Astrocyte of the cerebellum (primary cell): ENCODE results near the gene TPO.

Experiments used
- DNase-seq: peaks from one replicate; pipeline ENCODE4 v3.0.0-alpha.2; 2011; ENCODE audit warnings: low read depth
- H3K4me3 ChIP-seq: 2 replicates; pipeline ENCODE4 v1.5.1; 2011; ENCODE audit warnings: mild to moderate bottlenecking, low read depth, low read length, moderate library complexity
- in situ Hi-C: cut with HindIII; loops from 2 replicates; pipeline ENCODE4 v1.10.0; 2017; ENCODE audit warnings: low sequenced_read_pairs
- TF ChIP-seq, protein P1 (sequence below): IDR thresholded peaks from 2 replicates; pipeline ENCODE4 v1.5.1; 2012; ENCODE audit warnings: low read length, low read depth, moderate library complexity, mild to moderate bottlenecking; ENCODE audit errors: missing control alignments

Gene TPO

DNA sequence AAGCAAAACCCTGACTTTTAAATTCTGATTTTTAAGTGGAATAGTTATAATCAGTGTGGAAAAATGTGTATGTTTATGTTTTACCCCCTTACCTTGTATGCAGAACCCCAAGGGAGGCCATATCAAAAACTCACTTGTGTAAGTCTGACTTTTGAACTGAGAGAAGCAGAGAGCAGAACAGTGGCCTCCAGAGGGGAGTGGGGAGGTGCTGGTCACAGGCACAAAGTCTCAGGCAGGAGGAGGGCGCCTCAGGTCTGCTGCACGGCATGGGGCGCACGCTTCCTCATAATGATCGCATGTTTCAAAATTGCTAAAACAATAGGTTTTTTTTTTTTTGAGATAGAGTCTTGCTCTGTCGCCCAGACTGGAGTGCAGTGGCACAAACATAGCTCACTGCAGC lies 127.8 kb downstream of the TPO start:
- no peak for DNase-seq
- H3K4me3 ChIP-seq: no peak overlapping the region
- in situ Hi-C loops: no loop called here
- TF ChIP-seq, protein P1, sequence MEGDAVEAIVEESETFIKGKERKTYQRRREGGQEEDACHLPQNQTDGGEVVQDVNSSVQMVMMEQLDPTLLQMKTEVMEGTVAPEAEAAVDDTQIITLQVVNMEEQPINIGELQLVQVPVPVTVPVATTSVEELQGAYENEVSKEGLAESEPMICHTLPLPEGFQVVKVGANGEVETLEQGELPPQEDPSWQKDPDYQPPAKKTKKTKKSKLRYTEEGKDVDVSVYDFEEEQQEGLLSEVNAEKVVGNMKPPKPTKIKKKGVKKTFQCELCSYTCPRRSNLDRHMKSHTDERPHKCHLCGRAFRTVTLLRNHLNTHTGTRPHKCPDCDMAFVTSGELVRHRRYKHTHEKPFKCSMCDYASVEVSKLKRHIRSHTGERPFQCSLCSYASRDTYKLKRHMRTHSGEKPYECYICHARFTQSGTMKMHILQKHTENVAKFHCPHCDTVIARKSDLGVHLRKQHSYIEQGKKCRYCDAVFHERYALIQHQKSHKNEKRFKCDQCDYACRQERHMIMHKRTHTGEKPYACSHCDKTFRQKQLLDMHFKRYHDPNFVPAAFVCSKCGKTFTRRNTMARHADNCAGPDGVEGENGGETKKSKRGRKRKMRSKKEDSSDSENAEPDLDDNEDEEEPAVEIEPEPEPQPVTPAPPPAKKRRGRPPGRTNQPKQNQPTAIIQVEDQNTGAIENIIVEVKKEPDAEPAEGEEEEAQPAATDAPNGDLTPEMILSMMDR: no peak

DNA sequence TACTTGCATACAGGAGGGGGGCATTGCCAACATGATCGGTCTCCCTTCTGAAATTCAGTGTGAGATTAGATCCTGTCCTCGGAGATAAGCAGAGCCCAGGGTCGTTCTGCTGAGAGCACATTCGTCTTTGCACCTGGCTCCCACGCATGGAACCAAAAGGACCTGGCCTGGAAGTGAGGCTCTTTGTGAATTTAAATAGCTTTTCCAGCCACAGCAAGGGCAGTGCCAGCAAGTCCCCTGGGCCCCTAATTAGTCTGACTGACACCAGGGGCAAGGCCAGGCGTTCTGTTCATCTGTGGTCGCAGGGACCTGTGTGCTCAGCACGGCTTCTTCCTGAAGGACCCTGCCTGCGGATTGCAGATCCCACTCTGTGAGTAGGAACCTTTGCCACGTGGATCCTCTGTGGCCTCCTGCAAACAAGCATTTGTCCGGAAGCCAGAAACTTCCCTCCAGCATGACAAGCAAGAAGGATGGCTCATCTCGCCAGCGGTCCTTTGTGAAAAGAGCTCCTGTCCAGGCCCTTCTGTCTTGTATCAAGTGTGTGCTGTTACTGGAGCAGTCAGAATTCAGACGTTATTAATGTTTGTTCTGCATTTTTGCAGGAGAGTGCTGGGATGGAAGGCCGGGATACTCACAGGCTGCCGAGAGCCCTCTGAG lies 128.7 kb downstream of the TPO start:
- TF ChIP-seq, protein P1: no peak
- no peak for DNase-seq
- no peak overlapping the region for H3K4me3 ChIP-seq
- in situ Hi-C loops: no loop called here

DNA sequence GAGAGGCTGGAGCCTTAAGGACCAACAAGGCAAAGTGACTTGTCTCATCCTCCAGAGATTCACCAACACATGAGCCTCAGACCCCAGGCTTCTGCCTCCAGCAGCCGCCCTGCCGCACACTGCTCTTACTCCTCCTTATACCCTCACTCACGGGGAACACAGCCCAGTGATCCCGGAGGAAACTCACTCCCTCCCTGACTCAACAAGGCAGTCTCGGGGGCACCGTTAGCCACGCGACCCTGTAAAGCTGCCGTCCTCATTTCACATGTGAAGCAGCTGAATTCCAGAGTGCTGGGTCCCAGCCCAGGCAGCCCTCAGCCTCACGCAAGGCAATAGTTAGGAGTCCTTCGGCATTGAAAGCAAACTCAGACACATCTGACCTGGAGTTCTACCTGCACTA lies 129.7 kb downstream of the TPO start:
- H3K4me3 ChIP-seq: no peak overlapping the region
- no peak for DNase-seq
- in situ Hi-C loops: no loop called here
- TF ChIP-seq, protein P1: no peak

DNA sequence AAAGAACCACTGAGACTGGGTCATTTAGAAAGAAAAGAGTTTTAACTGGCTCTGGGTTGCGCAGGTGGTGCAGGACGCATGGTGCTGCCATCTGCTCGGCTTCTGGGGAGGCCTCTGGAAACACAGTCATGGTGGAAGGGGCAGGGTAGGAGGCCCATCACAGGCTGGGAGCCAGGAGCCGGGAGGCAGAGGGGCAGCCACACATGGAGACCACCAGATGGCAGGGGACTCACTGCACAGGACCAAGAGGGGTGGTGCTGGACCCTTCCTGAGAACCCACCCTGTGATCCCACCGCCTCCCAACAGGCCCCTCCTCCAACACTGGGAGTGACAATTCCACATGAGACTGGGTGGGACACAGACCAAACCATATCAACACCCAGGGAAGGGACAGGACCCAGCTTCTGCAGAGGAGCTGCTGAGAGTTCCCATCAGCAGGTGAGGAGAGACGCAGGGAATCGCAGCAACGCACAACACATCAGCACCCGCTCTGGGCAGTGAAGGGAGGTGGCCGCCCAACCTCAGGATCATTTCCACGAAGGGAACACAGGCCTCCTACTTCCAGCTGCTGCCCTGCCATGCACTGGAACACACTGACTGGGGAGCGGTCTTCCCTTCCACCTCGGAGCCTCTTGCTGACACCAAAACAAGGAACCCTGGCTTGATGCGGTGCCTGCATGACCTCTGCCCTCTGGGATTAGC lies 130.7 kb downstream of the TPO start:
- TF ChIP-seq, protein P1: no peak
- in situ Hi-C loops: no loop called here
- H3K4me3 ChIP-seq: no peak overlapping the region
- DNase-seq: no peak

DNA sequence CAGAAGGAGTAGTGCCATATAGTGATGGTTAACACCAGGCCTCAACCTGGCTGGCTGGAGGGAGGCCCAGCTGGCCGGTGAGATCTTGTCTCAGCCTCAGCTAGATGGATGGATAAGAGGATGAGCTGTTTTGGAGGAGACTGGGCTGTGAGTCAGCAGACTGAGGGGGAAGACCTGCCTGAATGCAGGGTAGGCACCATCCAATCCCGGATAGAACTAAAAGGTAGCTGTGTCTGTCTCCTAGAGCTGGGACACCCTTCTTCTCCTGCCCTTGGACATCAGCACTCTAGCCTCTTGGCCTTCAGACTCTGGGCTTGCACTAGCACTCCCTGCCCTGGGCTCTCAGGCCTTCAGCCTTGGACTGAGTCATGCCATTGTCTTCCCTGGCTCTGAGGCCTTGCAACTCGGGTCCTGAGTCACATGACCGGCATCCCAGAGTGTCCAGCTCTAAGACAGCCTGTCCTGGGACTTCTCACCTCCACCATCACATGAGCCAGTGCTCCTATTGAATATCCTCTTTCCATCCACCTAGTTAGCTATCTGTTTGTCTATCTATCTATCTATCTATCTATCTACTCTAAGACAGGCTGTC lies 131.3 kb downstream of the TPO start:
- in situ Hi-C loops: no loop called here
- TF ChIP-seq, protein P1: no peak
- DNase-seq: no peak
- no peak overlapping the region for H3K4me3 ChIP-seq

DNA sequence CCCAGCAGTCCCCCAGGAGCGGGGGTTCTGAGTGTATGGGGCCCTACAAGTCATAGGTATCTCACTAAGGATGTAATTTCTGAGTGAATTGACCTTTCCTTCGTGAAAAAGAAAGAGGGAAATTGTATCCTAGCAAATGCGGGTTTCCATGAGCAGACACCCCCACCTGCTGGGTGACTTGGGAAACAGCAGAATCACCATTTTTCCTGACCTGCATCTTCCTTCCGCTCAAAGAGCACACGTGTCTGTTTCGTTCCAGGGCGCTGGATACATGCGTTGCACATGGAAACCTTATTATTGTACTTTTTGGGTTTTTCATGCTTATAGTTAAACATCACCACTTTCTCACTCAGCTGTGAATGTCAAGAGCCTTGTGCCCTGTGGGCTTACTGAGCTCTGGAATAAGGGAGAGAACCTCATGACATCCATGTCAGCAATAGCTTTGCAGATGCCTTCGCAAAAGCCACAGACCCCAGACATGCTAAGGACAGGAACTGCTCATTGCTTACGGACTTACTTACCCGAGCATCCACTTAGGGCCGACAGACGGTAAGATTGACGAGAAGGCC lies 132.8 kb downstream of the TPO start:
- TF ChIP-seq, protein P1: peak; percentile 90
- in situ Hi-C loops: no loop called here
- no peak overlapping the region for H3K4me3 ChIP-seq
- peak; percentile 22 for DNase-seq
